Panc1 (cell line): ENCODE measurements around the gene SORBS1. TPM values are rescaled to one million over a fixed set of nuclear protein-coding genes. Genes with fewer than 3 reads are reported as not detected.

Source experiments
- ATAC-seq: fragments of 200-7000 bp; cut with Tn5 transposase; 2 replicates; pipeline ENCODE4 v1.9.1; 2020; ENCODE audit warnings: mild to moderate bottlenecking, moderate library complexity
- BruUV-seq: library from RNA; stranded (reverse); fragments of 400-500 nt; replicated peaks from 2 replicates; lab custom pipeline; 2021; lab: Mats Ljungman, UMichigan
- CTCF ChIA-PET: fragments of 300-600 bp; sonication (Branson Sonifier 250); formaldehyde crosslinking; loops from one replicate; lab custom pipeline; 2022; ENCODE audit warnings: antibody characterized with exemption; lab: Charles Lee
- POLR2A ChIA-PET: fragments of 300-600 bp; sonication (Branson Sonifier 250); formaldehyde crosslinking; loops from one replicate; lab custom pipeline; 2022; ENCODE audit warnings: antibody characterized with exemption; lab: Charles Lee
- DNase-seq: peaks from one replicate; pipeline ENCODE4 v3.0.0-alpha.2; 2010; ENCODE audit warnings: low read depth, low spot score
- H3K27ac ChIP-seq: 2 replicates; pipeline ENCODE4 v1.5.1; 2011; ENCODE audit warnings: mild to moderate bottlenecking, low read length, inconsistent platforms
- H3K27me3 ChIP-seq: fragments of 200-500 bp; sonication (Bioruptor generic); 2 replicates; pipeline ENCODE4 v1.6.0; 2014; ENCODE audit warnings: low read length, inconsistent platforms; ENCODE audit not compliant: control insufficient read depth, insufficient read depth
- H3K36me3 ChIP-seq: fragments of 200-500 bp; sonication (Bioruptor generic); 2 replicates; pipeline ENCODE4 v1.5.1; 2014; ENCODE audit warnings: inconsistent platforms, mild to moderate bottlenecking, low read length, moderate library complexity; ENCODE audit not compliant: control insufficient read depth, insufficient read depth
- H3K4me1 ChIP-seq: 2 replicates; pipeline ENCODE4 v1.5.1; 2011; ENCODE audit warnings: inconsistent platforms, mild to moderate bottlenecking, low read length, moderate library complexity; ENCODE audit not compliant: control insufficient read depth, insufficient read depth
- H3K4me3 ChIP-seq, 2 experiments: 2 replicates each; pipeline ENCODE4 v1.5.1; 2011 to 2012; ENCODE audit warnings: low read depth in 2 of 2, low read length in 2 of 2, mild to moderate bottlenecking in 2 of 2, inconsistent platforms in 1 of 2, moderate library complexity in 1 of 2
- H3K9me3 ChIP-seq: fragments of 200-500 bp; sonication (Bioruptor generic); 2 replicates; pipeline ENCODE4 v1.5.1; 2014; ENCODE audit warnings: low read depth, mild to moderate bottlenecking, inconsistent platforms, low read length, moderate library complexity; ENCODE audit not compliant: control insufficient read depth, insufficient read depth
- CTCF ChIP-seq: fragments of 450-650 bp; IDR thresholded peaks from 2 replicates; pipeline ENCODE4 v1.5.1; 2017; ENCODE audit warnings: mild to moderate bottlenecking
- POLR2AphosphoS5 ChIP-seq: IDR thresholded peaks from 2 replicates; pipeline ENCODE4 v1.6.1; 2012; ENCODE audit warnings: mild to moderate bottlenecking, low read depth, low read length, moderate library complexity
- REST ChIP-seq, 2 experiments: IDR thresholded peaks; 2 replicates each; pipeline ENCODE4 v1.6.1; 2011 to 2012; ENCODE audit warnings: low read depth in 2 of 2, control low read depth in 1 of 2, low read length in 1 of 2, mild to moderate bottlenecking in 1 of 2, moderate library complexity in 1 of 2; ENCODE audit not compliant: insufficient read depth in 1 of 2
- SIN3A ChIP-seq: IDR thresholded peaks from 2 replicates; pipeline ENCODE4 v1.6.1; 2012; ENCODE audit warnings: low read depth, mild to moderate bottlenecking, low read length, moderate library complexity, borderline replicate concordance; ENCODE audit not compliant: insufficient read depth
- TCF7L2 ChIP-seq: IDR thresholded peaks from 2 replicates; pipeline ENCODE4 v1.6.1; 2011; ENCODE audit warnings: mild to moderate bottlenecking, low read depth, low read length, inconsistent platforms
- in situ Hi-C: cut with HindIII; loops from 2 replicates; pipeline ENCODE4 v1.10.0; 2016; ENCODE audit warnings: low sequenced_read_pairs, low pct_unique_long_range_greater_than_20kb
- intact Hi-C: fragments of 100-400 bp; cut with micrococcal nuclease; formaldehyde crosslinking; loops from one replicate; pipeline ENCODE4 v1.10.0; 2022; ENCODE audit not compliant: unreplicated experiment
- total RNA-seq: library from RNA; stranded (reverse); gene quantifications from one replicate; pipeline ENCODE4 v1.2.1, GENCODE V29; 2021; ENCODE audit not compliant: unreplicated experiment

The SORBS1 gene
- total RNA-seq, 1 experiment from 2014 or later = 29.4 TPM

DNA sequence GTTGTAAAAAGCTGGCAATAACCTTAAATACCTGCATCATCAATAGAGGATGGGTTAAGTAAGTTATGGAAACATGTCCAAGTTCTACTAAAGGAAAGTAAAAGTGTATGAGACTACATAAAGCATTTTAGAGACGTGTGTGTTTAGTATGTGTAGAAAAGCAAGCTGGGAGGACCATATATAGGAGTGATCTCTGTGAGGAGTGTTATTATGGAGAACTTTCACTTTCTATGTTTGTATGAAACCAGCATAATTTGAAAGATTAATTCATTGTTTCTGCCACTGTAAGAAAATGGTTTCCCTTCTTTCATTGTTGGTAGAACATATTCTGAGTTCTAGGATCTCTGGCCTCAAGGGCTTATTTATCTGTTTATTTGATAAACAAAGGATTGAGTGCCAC is 251.2 kb downstream of the SORBS1 start:
- in situ Hi-C loops (no loop called here), intact Hi-C loops (no loop called here)
- Histone ChIP-seq H3K4me3 (no peak overlapping the region), H3K27me3 (no peaks in the 10 kb centered on the region), H3K27ac (peak overlapping the region; percentile 57), H3K36me3 (no peaks in the 10 kb centered on the region), H3K9me3 (no peaks in the 10 kb centered on the region), H3K4me1 (peaks cover 34% of the 10 kb centered on the region)
- ATAC-seq = no peak
- no TSS peak for BruUV-seq
- CTCF ChIA-PET = no interaction called here
- POLR2A ChIA-PET = interaction anchor here (0.6 kb wide), 1 partner anchor 384 kb away, joined by 3 read pairs; the partner anchor contains the start of gene TCTN3
- no peak for TF ChIP-seq TCF7L2
- no peak for TF ChIP-seq REST (IDR thresholded peaks at IDR 0.05; ENCODE audit: insufficient read depth in 1 of 2, low read depth in 2 of 2, low read length in 1 of 2)
- TF ChIP-seq POLR2AphosphoS5 = no peak
- no peak for TF ChIP-seq CTCF
- no peak for TF ChIP-seq SIN3A
- no peak for DNase-seq

DNA sequence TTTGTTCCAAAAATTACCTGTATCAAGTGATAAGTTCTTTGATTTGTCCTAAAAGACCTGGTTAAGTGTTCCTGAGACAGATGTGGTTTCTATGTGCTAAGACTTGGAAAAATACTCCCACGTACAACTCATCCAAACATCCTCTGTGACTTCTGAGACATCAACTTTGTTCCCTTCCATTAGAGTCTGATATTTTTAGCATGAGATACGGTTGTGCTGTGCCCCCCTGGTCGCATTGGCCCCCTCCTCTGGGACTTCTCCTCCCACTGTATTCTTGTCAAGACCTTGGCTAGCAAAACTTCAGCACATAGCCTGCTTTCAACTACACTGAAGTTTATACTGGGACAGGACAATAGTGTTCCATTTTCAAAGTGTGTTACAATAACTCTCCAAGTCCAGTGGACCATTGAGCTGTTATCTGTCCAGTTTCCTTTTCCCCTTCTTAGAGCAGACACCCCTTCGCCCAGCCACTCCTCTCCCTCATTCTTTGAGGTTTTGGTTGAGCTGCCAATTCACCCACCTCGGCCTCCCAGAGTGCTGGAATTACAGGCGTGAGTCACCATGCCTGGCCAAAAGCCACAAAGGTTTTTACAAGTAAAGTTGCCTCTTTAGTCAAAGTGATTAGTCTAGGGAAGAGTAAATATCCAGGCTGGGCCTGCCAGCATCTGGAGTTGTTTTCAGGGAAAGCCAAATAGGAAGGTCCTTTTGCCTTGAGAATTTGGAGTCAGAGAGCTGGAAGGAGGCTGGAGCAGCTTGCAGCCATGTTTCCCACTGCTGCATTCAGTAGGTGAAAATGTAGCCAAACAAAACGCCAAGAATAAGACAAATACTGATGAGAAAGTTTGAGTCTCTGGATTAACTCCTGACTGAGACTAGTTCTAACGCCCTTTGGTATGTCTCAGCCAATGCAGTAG is 252.5 kb downstream of the SORBS1 start:
- in situ Hi-C loops (no loop called here), intact Hi-C loops (no loop called here)
- DNase-seq (peak; percentile 81), ATAC-seq (peak; percentile 96)
- H3K27ac ChIP-seq = peak overlapping the region; percentile 73
- ChIA-PET CTCF (interaction anchor here (0.6 kb wide), 1 partner anchor 14 kb away, joined by 3 read pairs; no protein-coding TSS in a partner anchor), POLR2A (interaction anchor here (0.5 to 0.8 kb wide), 2 partner anchors 14 to 57 kb away, joined by 3 read pairs; no protein-coding TSS in a partner anchor)
- H3K4me1 ChIP-seq = peaks cover 34% of the 10 kb centered on the region
- TF ChIP-seq TCF7L2 = peak; percentile 89
- peak; percentile 90; the same call in 1 of the 2 replicates for TF ChIP-seq POLR2AphosphoS5
- TF ChIP-seq REST (IDR thresholded peaks at IDR 0.05; ENCODE audit: insufficient read depth in 1 of 2, low read depth in 2 of 2, low read length in 1 of 2) = peak in 1 of 2 experiments; percentile 20; a peak in 1 of 4 replicates
- no peak for TF ChIP-seq CTCF
- peak overlapping the region in 1 of 2 experiments; percentile 25; a peak in 2 of 4 replicates for H3K4me3 ChIP-seq
- H3K36me3 ChIP-seq = no peaks in the 10 kb centered on the region
- H3K27me3 ChIP-seq = no peaks in the 10 kb centered on the region
- no peaks in the 10 kb centered on the region for H3K9me3 ChIP-seq
- no TSS peak for BruUV-seq
